Keratinocyte (primary cell): ENCODE data around the gene EDN2.

Experiments used
- EZH2 ChIP-seq: IDR thresholded peaks from one replicate; pipeline ENCODE4 v1.6.1; 2012; ENCODE audit warnings: inconsistent platforms, mild to moderate bottlenecking, low read length, moderate library complexity
- TF ChIP-seq, protein P1 (sequence below), 3 experiments: IDR thresholded peaks in 1 of 3; conservative IDR thresholded peaks in 1 of 3; optimal IDR thresholded peaks in 1 of 3; 2 replicates in 2 of 3; 3 replicates in 1 of 3; pipeline versions ENCODE3 to v1.5.1; 2011; ENCODE audit warnings: low read length in 3 of 3, mild to moderate bottlenecking in 3 of 3, moderate library complexity in 2 of 3, control low read depth in 1 of 3, inconsistent platforms in 1 of 3; ENCODE audit not compliant: insufficient read depth in 2 of 3; ENCODE audit errors: extremely low read depth in 1 of 3

- TF ChIP-seq, protein P1, sequence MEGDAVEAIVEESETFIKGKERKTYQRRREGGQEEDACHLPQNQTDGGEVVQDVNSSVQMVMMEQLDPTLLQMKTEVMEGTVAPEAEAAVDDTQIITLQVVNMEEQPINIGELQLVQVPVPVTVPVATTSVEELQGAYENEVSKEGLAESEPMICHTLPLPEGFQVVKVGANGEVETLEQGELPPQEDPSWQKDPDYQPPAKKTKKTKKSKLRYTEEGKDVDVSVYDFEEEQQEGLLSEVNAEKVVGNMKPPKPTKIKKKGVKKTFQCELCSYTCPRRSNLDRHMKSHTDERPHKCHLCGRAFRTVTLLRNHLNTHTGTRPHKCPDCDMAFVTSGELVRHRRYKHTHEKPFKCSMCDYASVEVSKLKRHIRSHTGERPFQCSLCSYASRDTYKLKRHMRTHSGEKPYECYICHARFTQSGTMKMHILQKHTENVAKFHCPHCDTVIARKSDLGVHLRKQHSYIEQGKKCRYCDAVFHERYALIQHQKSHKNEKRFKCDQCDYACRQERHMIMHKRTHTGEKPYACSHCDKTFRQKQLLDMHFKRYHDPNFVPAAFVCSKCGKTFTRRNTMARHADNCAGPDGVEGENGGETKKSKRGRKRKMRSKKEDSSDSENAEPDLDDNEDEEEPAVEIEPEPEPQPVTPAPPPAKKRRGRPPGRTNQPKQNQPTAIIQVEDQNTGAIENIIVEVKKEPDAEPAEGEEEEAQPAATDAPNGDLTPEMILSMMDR (optimal IDR thresholded peaks at IDR 0.05 in 1 of 3, IDR thresholded peaks at IDR 0.05 in 1 of 3, conservative IDR thresholded peaks at IDR 0.05 in 1 of 3; ENCODE audit: extremely low read depth in 1 of 3, insufficient read depth in 2 of 3, low read length in 3 of 3): no peak
- TF ChIP-seq EZH2: no peak
Measured at GRCh38 chr1:41520951-41521752, 36.7 kb upstream of the EDN2 start.
